HG02610 (cell line): ENCODE results near the gene TSC22D2.
A peak's percentile ranks its signal among the peaks of the same experiment; 100 is the strongest.

Source experiments
- ATAC-seq: cut with Tn5 transposase; IDR thresholded peaks from one replicate; pipeline ENCODE4 v1.9.1; 2021; ENCODE audit warnings: mild to moderate bottlenecking, moderate library complexity; ENCODE audit not compliant: unreplicated experiment

The TSC22D2 gene

GRCh38 chr3:150408221-150409124, at the start of gene TSC22D2:
Gene TSC22D2 (plus strand): TSS chr3:150408298. CDS start chr3:150409351, 1,053 bp downstream.
- peak; percentile 68 for ATAC-seq

- ATAC-seq, result no peak
These were observed 48.7 kb upstream of the TSC22D2 start for GRCh38 chr3:150359381-150359780.

GRCh38 chr3:150360966-150361365, 47.1 kb upstream of the TSC22D2 start:
- ATAC-seq, result no peak

- no peak for ATAC-seq
These were observed 45.4 kb upstream of the TSC22D2 start for GRCh38 chr3:150362515-150363302.

- ATAC-seq, result no peak
These were observed 44.7 kb upstream of the TSC22D2 start for GRCh38 chr3:150363420-150363819.

- peak; percentile 80 for ATAC-seq
These were observed 42.9 kb upstream of the TSC22D2 start for GRCh38 chr3:150365132-150365604.

GRCh38 chr3:150367757-150368156, 40.3 kb upstream of the TSC22D2 start:
- no peak for ATAC-seq

GRCh38 chr3:150370122-150370602, 37.9 kb upstream of the TSC22D2 start:
- no peak for ATAC-seq

- no peak for ATAC-seq
These were observed 37.1 kb upstream of the TSC22D2 start for GRCh38 chr3:150370999-150371398.

- ATAC-seq, result no peak
These were observed 36.3 kb upstream of the TSC22D2 start for GRCh38 chr3:150371741-150372254.

GRCh38 chr3:150372320-150372719, 35.8 kb upstream of the TSC22D2 start:
- ATAC-seq, result peak; percentile 53

- ATAC-seq, result no peak
These were observed 35.4 kb upstream of the TSC22D2 start for GRCh38 chr3:150372722-150373121.

GRCh38 chr3:150373234-150373875, 34.7 kb upstream of the TSC22D2 start:
- ATAC-seq, result no peak

GRCh38 chr3:150374975-150375374, 33.1 kb upstream of the TSC22D2 start:
- ATAC-seq, result no peak

- ATAC-seq, result no peak
These were observed 31.9 kb upstream of the TSC22D2 start for GRCh38 chr3:150376001-150376848.

GRCh38 chr3:150377601-150378300, 30.3 kb upstream of the TSC22D2 start:
- no peak for ATAC-seq

- no peak for ATAC-seq
These were observed 29.8 kb upstream of the TSC22D2 start for GRCh38 chr3:150378301-150378748.

GRCh38 chr3:150379469-150379868, 28.6 kb upstream of the TSC22D2 start:
- no peak for ATAC-seq
